HCT116 (cell line): Measurements from ENCODE around the gene HLA-DRB1. TPM values are rescaled to one million over a fixed set of nuclear protein-coding genes. Genes with fewer than 3 reads are reported as not detected.

Experiments used
- ATAC-seq: fragments of 200-7000 bp; cut with Tn5 transposase; 2 replicates; pipeline ENCODE4 v1.9.1; 2020; ENCODE audit warnings: mild to moderate bottlenecking, moderate library complexity
- BruUV-seq: library from RNA; stranded (reverse); fragments of 400-500 nt; replicated peaks from 2 replicates; lab custom pipeline; 2021; lab: Mats Ljungman, UMichigan
- CTCF ChIA-PET: fragments of 300-600 bp; sonication (Branson Sonifier 250); formaldehyde crosslinking; loops from one replicate; lab custom pipeline; 2021; ENCODE audit warnings: antibody characterized with exemption; lab: Charles Lee
- POLR2A ChIA-PET: fragments of 300-600, 350-600 bp; sonication (Branson Sonifier 250); formaldehyde crosslinking; loops from one replicate; lab custom pipeline; 2021; ENCODE audit warnings: antibody characterized with exemption; lab: Charles Lee
- RAD21 ChIA-PET, 2 experiments: fragments of 300-600 bp; sonication (Branson Sonifier 250); formaldehyde crosslinking; loops; one replicate each; lab custom pipeline; 2023; ENCODE audit warnings: low total read pairs in 2 of 2; ENCODE audit not compliant: uncharacterized antibody in 2 of 2, unreplicated experiment in 2 of 2, low non-redundant PET in 1 of 2; lab: Charles Lee
- DNase-seq: peaks from one replicate; pipeline ENCODE4 v3.0.0-alpha.2; 2010; ENCODE audit warnings: low read depth, low spot score
- H2AFZ ChIP-seq: fragments of 200-600 bp; shearing (Covaris generic), sonication (generic); 2 replicates; pipeline ENCODE4 v1.6.1; 2017; ENCODE audit warnings: low read depth, mixed run types, mixed read lengths, antibody characterized with exemption, low read length; ENCODE audit not compliant: poor library complexity, severe bottlenecking
- H3K27ac ChIP-seq: 2 replicates; pipeline ENCODE4 v1.5.1; 2012; ENCODE audit warnings: low read depth, low read length
- H3K27me3 ChIP-seq: fragments of 200-600 bp; sonication (generic); 2 replicates; pipeline ENCODE4 v1.6.1; 2016; ENCODE audit warnings: mixed run types, low read length, mixed read lengths; ENCODE audit not compliant: insufficient read depth
- H3K36me3 ChIP-seq, 2 experiments: fragments of 200-500 bp in 1 of 2; fragments of 200-600 bp in 1 of 2; sonication (Bioruptor generic) in 1 of 2; sonication (generic) in 1 of 2; 2 replicates each; pipeline versions ENCODE4 v1.5.1 to v1.6.1; 2014 to 2016; ENCODE audit warnings: low read length in 2 of 2, inconsistent platforms in 1 of 2, mixed read lengths in 1 of 2, mixed run types in 1 of 2; ENCODE audit not compliant: insufficient read depth in 2 of 2, control insufficient read depth in 1 of 2
- H3K4me1 ChIP-seq, 2 experiments: fragments of 200-600 bp in 1 of 2; sonication (generic) in 1 of 2; 2 replicates each; pipeline versions ENCODE4 v1.5.1 to v1.6.1; 2012 to 2017; ENCODE audit warnings: low read length in 2 of 2, inconsistent platforms in 1 of 2, mild to moderate bottlenecking in 1 of 2, mixed read lengths in 1 of 2, mixed run types in 1 of 2, moderate library complexity in 1 of 2; ENCODE audit not compliant: insufficient read depth in 2 of 2, control insufficient read depth in 1 of 2
- H3K4me2 ChIP-seq: fragments of 200-600 bp; sonication (generic); 2 replicates; pipeline ENCODE4 v1.6.1; 2017; ENCODE audit warnings: mixed run types, low read length, mixed read lengths
- H3K4me3 ChIP-seq, 2 experiments: fragments of 200-600 bp in 1 of 2; sonication (generic) in 1 of 2; replicated peaks in 1 of 2; 2 replicates each; pipeline ENCODE4 v1.5.1; 2011 to 2016; ENCODE audit warnings: low read length in 2 of 2, control low read depth in 1 of 2, low read depth in 1 of 2, mild to moderate bottlenecking in 1 of 2, mixed read lengths in 1 of 2, mixed run types in 1 of 2
- H3K79me2 ChIP-seq: fragments of 200-600 bp; sonication (generic); 2 replicates; pipeline ENCODE4 v1.6.1; 2017; ENCODE audit warnings: mild to moderate bottlenecking, mixed run types, low read length, moderate library complexity, mixed read lengths; ENCODE audit not compliant: insufficient read depth
- H3K9ac ChIP-seq: fragments of 200-600 bp; sonication (generic); 2 replicates; pipeline ENCODE4 v1.6.1; 2016; ENCODE audit warnings: low read length, mixed read lengths
- H3K9me2 ChIP-seq: fragments of 200-600 bp; sonication (generic), shearing (Covaris generic); 2 replicates; pipeline ENCODE4 v1.6.1; 2017; ENCODE audit warnings: mixed run types, mild to moderate bottlenecking, moderate library complexity; ENCODE audit not compliant: insufficient read depth
- H3K9me3 ChIP-seq, 2 experiments: fragments of 200-500 bp in 1 of 2; fragments of 200-600 bp in 1 of 2; sonication (Bioruptor generic) in 1 of 2; sonication (generic) in 1 of 2; 2 replicates each; pipeline ENCODE4 v1.6.1; 2014 to 2017; ENCODE audit warnings: low read length in 2 of 2, mixed read lengths in 2 of 2, inconsistent platforms in 1 of 2, low read depth in 1 of 2, mild to moderate bottlenecking in 1 of 2, mixed run types in 1 of 2, moderate library complexity in 1 of 2; ENCODE audit not compliant: control insufficient read depth in 1 of 2, insufficient read depth in 1 of 2
- H4K20me1 ChIP-seq: fragments of 200-600 bp; sonication (generic), shearing (Covaris generic); 2 replicates; pipeline ENCODE4 v1.6.1; 2017; ENCODE audit warnings: mixed run types, mild to moderate bottlenecking, moderate library complexity; ENCODE audit not compliant: insufficient read depth
- CBX3 ChIP-seq: IDR thresholded peaks from 2 replicates; pipeline ENCODE4 v1.6.1; 2012; ENCODE audit warnings: low read depth
- CEBPB ChIP-seq: IDR thresholded peaks from 2 replicates; pipeline ENCODE4 v1.6.1; 2012; ENCODE audit warnings: low read depth
- EGR1 ChIP-seq: IDR thresholded peaks from 2 replicates; pipeline ENCODE4 v1.6.1; 2012; ENCODE audit warnings: low read depth
- ELF1 ChIP-seq: IDR thresholded peaks from 2 replicates; pipeline ENCODE4 v1.6.1; 2012; ENCODE audit warnings: low read depth, borderline replicate concordance
- EZH2 ChIP-seq: fragments of 200-600 bp; sonication (generic); IDR thresholded peaks from 2 replicates; pipeline ENCODE4 v1.6.1; 2017; ENCODE audit warnings: antibody characterized with exemption, mixed run types
- EZH2phosphoT487 ChIP-seq: fragments of 200-600 bp; IDR thresholded peaks from 2 replicates; pipeline ENCODE4 v1.6.1; 2018; ENCODE audit warnings: antibody characterized with exemption, borderline replicate concordance
- JUND ChIP-seq: IDR thresholded peaks from 2 replicates; pipeline ENCODE4 v1.6.1; 2012
- MAX ChIP-seq: IDR thresholded peaks from 2 replicates; pipeline ENCODE4 v1.6.1; 2012
- RAD21 ChIP-seq: IDR thresholded peaks from 2 replicates; pipeline ENCODE4 v1.6.1; 2012; ENCODE audit warnings: low read depth, mild to moderate bottlenecking
- SIN3A ChIP-seq: IDR thresholded peaks from 2 replicates; pipeline ENCODE4 v1.6.1; 2012; ENCODE audit warnings: low read depth
- SP1 ChIP-seq: IDR thresholded peaks from 2 replicates; pipeline ENCODE4 v1.6.1; 2012; ENCODE audit warnings: low read depth
- SRF ChIP-seq: IDR thresholded peaks from 2 replicates; pipeline ENCODE4 v1.6.1; 2012; ENCODE audit warnings: low read depth
- YY1 ChIP-seq: IDR thresholded peaks from 2 replicates; pipeline ENCODE4 v1.6.1; 2011; ENCODE audit warnings: low read length, low read depth, moderate library complexity, mild to moderate bottlenecking; ENCODE audit not compliant: insufficient replicate concordance; ENCODE audit errors: extremely low read depth
- ZFX ChIP-seq: fragments of 450-650 bp; IDR thresholded peaks from 2 replicates; pipeline ENCODE4 v1.6.1; 2017
- intact Hi-C: fragments of 100-400 bp; cut with micrococcal nuclease; formaldehyde crosslinking; loops from 2 replicates; pipeline ENCODE4 v1.10.0; 2022
- total RNA-seq: library from RNA; stranded (reverse); gene quantifications from one replicate; pipeline ENCODE4 v1.2.1, GENCODE V29; 2021; ENCODE audit not compliant: unreplicated experiment
- TF ChIP-seq, protein P1 (sequence below): IDR thresholded peaks from 2 replicates; pipeline ENCODE4 v1.6.1; 2012
- TF ChIP-seq, protein P2 (sequence below): IDR thresholded peaks from 2 replicates; pipeline ENCODE4 v1.6.1; 2011; ENCODE audit warnings: mild to moderate bottlenecking, low read length, moderate library complexity; ENCODE audit not compliant: insufficient replicate concordance; ENCODE audit errors: extremely low read depth

HLA-DRB1 gene
- total RNA-seq, 1 experiment from 2014 or later, result 2.7 TPM

DNA sequence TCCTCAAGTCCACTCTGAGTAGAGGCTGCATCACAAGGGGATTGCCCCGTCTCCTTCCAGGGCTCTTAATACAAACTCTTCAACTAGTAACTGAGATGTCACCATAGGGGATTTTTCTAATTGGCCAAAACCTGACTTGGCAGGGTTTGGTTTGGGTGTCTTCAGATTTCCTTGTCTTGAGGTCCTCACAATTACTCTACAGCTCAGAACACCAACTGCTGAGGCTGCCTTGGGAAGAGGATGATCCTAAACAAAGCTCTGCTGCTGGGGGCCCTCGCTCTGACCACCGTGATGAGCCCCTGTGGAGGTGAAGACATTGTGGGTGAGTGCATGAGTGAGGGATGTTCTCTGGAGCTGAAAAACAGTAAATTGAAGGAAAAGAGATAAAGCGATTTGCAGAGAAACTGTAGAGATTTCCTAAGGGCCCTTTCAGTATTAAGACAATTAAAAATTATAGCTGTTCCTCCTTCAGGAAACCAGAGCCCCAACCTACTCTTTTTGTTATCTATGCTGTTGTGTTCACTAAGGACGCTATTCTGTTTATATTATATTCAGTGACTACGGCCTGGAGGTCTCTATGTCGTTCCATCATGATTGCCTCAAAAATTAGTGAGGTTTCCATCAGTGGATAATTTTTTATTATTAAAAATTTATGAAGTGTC lies 47.7 kb upstream of the HLA-DRB1 start, which contains the start of gene HLA-DQA1:
HLA-DQA1 (plus strand) TSS at position 188 of the 662 bp plus-strand sequence; CDS start at position 241, 53 bp downstream.
- H3K27ac ChIP-seq, result no peak within 1 kb of the TSS
- H3K9me2 ChIP-seq, result no peaks in the 10 kb centered on the region
- H4K20me1 ChIP-seq, result no peaks in the 10 kb centered on the region
- BruUV-seq, result no TSS peak
- ATAC-seq, result no peak
- no peaks in the 10 kb centered on the region for H3K27me3 ChIP-seq
- no peaks in the 10 kb centered on the region for H3K4me1 ChIP-seq
- no peaks in the 10 kb centered on the region for H3K79me2 ChIP-seq
- TF ChIP-seq JUND, result no peak
- no peak within 1 kb of the TSS for H3K9ac ChIP-seq
- ChIA-PET POLR2A (no interaction called here), RAD21 (no interaction called here), CTCF (no interaction called here)
- intact Hi-C loops, result no loop called here
- no peak for DNase-seq
- H3K9me3 ChIP-seq, result no peaks in the 10 kb centered on the region
- H3K4me3 ChIP-seq, result no peak within 1 kb of the TSS
- H3K4me2 ChIP-seq, result no peak within 1 kb of the TSS
- no peaks in the 10 kb centered on the region for H3K36me3 ChIP-seq
- H2AFZ ChIP-seq, result no peak within 1 kb of the TSS

- no peak for DNase-seq
- POLR2A ChIA-PET, result no interaction called here
- Histone ChIP-seq H3K9ac (no peak overlapping the region), H3K27ac (no peak overlapping the region), H3K4me3 (no peak overlapping the region), H3K4me1 (no peaks in the 10 kb centered on the region), H3K9me2 (no peaks in the 10 kb centered on the region), H3K36me3 (no peaks in the 10 kb centered on the region), H3K79me2 (no peaks in the 10 kb centered on the region), H4K20me1 (no peaks in the 10 kb centered on the region), H3K27me3 (no peaks in the 10 kb centered on the region), H3K9me3 (no peaks in the 10 kb centered on the region), H3K4me2 (no peak overlapping the region), H2AFZ (no peak overlapping the region)
- BruUV-seq, result no TSS peak
- intact Hi-C loops, result no loop called here
- RAD21 ChIA-PET, result no interaction called here
- ATAC-seq, result no peak
- CTCF ChIA-PET, result no interaction called here
- no peak for TF ChIP-seq RAD21
- no peak for TF ChIP-seq MAX
- no peak for TF ChIP-seq SRF
- TF ChIP-seq, protein P1, sequence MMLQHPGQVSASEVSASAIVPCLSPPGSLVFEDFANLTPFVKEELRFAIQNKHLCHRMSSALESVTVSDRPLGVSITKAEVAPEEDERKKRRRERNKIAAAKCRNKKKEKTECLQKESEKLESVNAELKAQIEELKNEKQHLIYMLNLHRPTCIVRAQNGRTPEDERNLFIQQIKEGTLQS, result no peak
- TF ChIP-seq ZFX, result no peak
- no peak for TF ChIP-seq JUND
- no peak for TF ChIP-seq EGR1
- TF ChIP-seq SIN3A, result no peak
- TF ChIP-seq CBX3, result no peak
- TF ChIP-seq ELF1, result no peak
- no peak for TF ChIP-seq SP1
- no peak for TF ChIP-seq YY1
- TF ChIP-seq, protein P2, sequence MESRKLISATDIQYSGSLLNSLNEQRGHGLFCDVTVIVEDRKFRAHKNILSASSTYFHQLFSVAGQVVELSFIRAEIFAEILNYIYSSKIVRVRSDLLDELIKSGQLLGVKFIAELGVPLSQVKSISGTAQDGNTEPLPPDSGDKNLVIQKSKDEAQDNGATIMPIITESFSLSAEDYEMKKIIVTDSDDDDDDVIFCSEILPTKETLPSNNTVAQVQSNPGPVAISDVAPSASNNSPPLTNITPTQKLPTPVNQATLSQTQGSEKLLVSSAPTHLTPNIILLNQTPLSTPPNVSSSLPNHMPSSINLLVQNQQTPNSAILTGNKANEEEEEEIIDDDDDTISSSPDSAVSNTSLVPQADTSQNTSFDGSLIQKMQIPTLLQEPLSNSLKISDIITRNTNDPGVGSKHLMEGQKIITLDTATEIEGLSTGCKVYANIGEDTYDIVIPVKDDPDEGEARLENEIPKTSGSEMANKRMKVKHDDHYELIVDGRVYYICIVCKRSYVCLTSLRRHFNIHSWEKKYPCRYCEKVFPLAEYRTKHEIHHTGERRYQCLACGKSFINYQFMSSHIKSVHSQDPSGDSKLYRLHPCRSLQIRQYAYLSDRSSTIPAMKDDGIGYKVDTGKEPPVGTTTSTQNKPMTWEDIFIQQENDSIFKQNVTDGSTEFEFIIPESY, result no peak
- no peak for TF ChIP-seq EZH2phosphoT487
- no peak for TF ChIP-seq EZH2
- TF ChIP-seq CEBPB, result no peak
Measured at GRCh38 chr6:32635526-32636123, 46.0 kb upstream of the HLA-DRB1 start.
